ENCODE measurements around the gene SYT2. TPM values are rescaled to one million over a fixed set of nuclear protein-coding genes. Genes with fewer than 3 reads are reported as not detected.

Gene SYT2
- total RNA-seq, 1 experiment from 2014 or later: not detected

- H4K20me1 ChIP-seq (ENCODE audit: low read length): no peaks in the 10 kb centered on the region
- no peak overlapping the region for H3K4me2 ChIP-seq (ENCODE audit: low read length)
- intact Hi-C loops (cut with micrococcal nuclease): no loop called here
- DNase-seq (no peak), ATAC-seq (no peak)
- no peak overlapping the region for H3K4me3 ChIP-seq (ENCODE audit: low read length)
- ChIA-PET CTCF (no interaction called here), POLR2A (ENCODE audit: unreplicated experiment) (no interaction called here)
- peaks cover 48% of the 10 kb centered on the region for H3K4me1 ChIP-seq (ENCODE audit: insufficient read depth, low read length)
- no peak for TF ChIP-seq CTCF (conservative IDR thresholded peaks at IDR 0.05; ENCODE audit: low read depth, low read length)
- TF ChIP-seq EZH2 (IDR thresholded peaks at IDR 0.05; ENCODE audit: low read length, unreplicated experiment): no peak
- H3K27ac ChIP-seq (ENCODE audit: low read length): no peak overlapping the region
- H2AFZ ChIP-seq (ENCODE audit: low read length): no peak overlapping the region
- BruUV-seq (replicated peaks): no TSS peak
- H3K9me3 ChIP-seq (ENCODE audit: low read length): no peaks in the 10 kb centered on the region
- H3F3A ChIP-seq (ENCODE audit: low read length, unreplicated experiment): no peaks in the 10 kb centered on the region
- no peaks in the 10 kb centered on the region for H3K9me2 ChIP-seq (replicated peaks; ENCODE audit: low read length)
- H3K36me3 ChIP-seq (ENCODE audit: low read depth, low read length): no peaks in the 10 kb centered on the region
- no peaks in the 10 kb centered on the region for H3K27me3 ChIP-seq (ENCODE audit: low read length)
- no peak overlapping the region for H3K9ac ChIP-seq (ENCODE audit: low read length)
- H3K79me2 ChIP-seq (ENCODE audit: low read length): no peaks in the 10 kb centered on the region
These were observed 120.1 kb downstream of the SYT2 start for GRCh38 chr1:202590126-202590525.

GRCh38 chr1:202589190-202589930 is 120.9 kb downstream of the SYT2 start:
- H4K20me1 ChIP-seq (ENCODE audit: low read length): no peaks in the 10 kb centered on the region
- H3K36me3 ChIP-seq (ENCODE audit: low read depth, low read length): no peaks in the 10 kb centered on the region
- intact Hi-C loops (cut with micrococcal nuclease): no loop called here
- H3K9me3 ChIP-seq (ENCODE audit: low read length): no peaks in the 10 kb centered on the region
- H3K4me1 ChIP-seq (ENCODE audit: insufficient read depth, low read length): peaks cover 48% of the 10 kb centered on the region
- H3F3A ChIP-seq (ENCODE audit: low read length, unreplicated experiment): no peaks in the 10 kb centered on the region
- H3K27ac ChIP-seq (ENCODE audit: low read length): peak overlapping the region; percentile 87
- no TSS peak for BruUV-seq (replicated peaks)
- TF ChIP-seq CTCF (conservative IDR thresholded peaks at IDR 0.05; ENCODE audit: low read depth, low read length) (no peak), EZH2phosphoT487 (IDR thresholded peaks at IDR 0.05; ENCODE audit: borderline replicate concordance, low read length) (no peak), EZH2 (IDR thresholded peaks at IDR 0.05; ENCODE audit: low read length, unreplicated experiment) (no peak)
- DNase-seq (peak; percentile 91), ATAC-seq (peak; percentile 91)
- H2AFZ ChIP-seq (ENCODE audit: low read length): no peak overlapping the region
- H3K9ac ChIP-seq (ENCODE audit: low read length): peak overlapping the region; percentile 16; the same call in 1 of the 2 replicates
- no peaks in the 10 kb centered on the region for H3K79me2 ChIP-seq (ENCODE audit: low read length)
- no peaks in the 10 kb centered on the region for H3K27me3 ChIP-seq (ENCODE audit: low read length)
- CTCF ChIA-PET: no interaction called here
- POLR2A ChIA-PET (ENCODE audit: unreplicated experiment): no interaction called here
- H3K4me3 ChIP-seq (ENCODE audit: low read length): no peak overlapping the region
- H3K9me2 ChIP-seq (replicated peaks; ENCODE audit: low read length): no peaks in the 10 kb centered on the region
- H3K4me2 ChIP-seq (ENCODE audit: low read length): peak overlapping the region; percentile 68

GRCh38 chr1:202588503-202589189 is 121.6 kb downstream of the SYT2 start:
- peak; percentile 59 for DNase-seq
- Histone ChIP-seq H3K9me3 (ENCODE audit: low read length) (no peaks in the 10 kb centered on the region), H3F3A (ENCODE audit: low read length, unreplicated experiment) (no peaks in the 10 kb centered on the region), H4K20me1 (ENCODE audit: low read length) (no peaks in the 10 kb centered on the region), H3K9ac (ENCODE audit: low read length) (0 out of 2 replicates have a peak overlapping the region, but pooled peaks have one; percentile 16), H3K4me2 (ENCODE audit: low read length) (peak overlapping the region; percentile 68), H3K4me1 (ENCODE audit: insufficient read depth, low read length) (peaks cover 41% of the 10 kb centered on the region), H3K4me3 (ENCODE audit: low read length) (no peak overlapping the region), H3K79me2 (ENCODE audit: low read length) (no peaks in the 10 kb centered on the region), H3K27me3 (ENCODE audit: low read length) (no peaks in the 10 kb centered on the region), H3K27ac (ENCODE audit: low read length) (peak overlapping the region; percentile 87), H2AFZ (ENCODE audit: low read length) (no peak overlapping the region), H3K9me2 (replicated peaks; ENCODE audit: low read length) (no peaks in the 10 kb centered on the region), H3K36me3 (ENCODE audit: low read depth, low read length) (no peaks in the 10 kb centered on the region)
- intact Hi-C loops (cut with micrococcal nuclease): no loop called here
- TF ChIP-seq CTCF (conservative IDR thresholded peaks at IDR 0.05; ENCODE audit: low read depth, low read length) (no peak), EZH2phosphoT487 (IDR thresholded peaks at IDR 0.05; ENCODE audit: borderline replicate concordance, low read length) (no peak)
- ChIA-PET CTCF (no interaction called here), POLR2A (ENCODE audit: unreplicated experiment) (no interaction called here)
- peak; percentile 67 for ATAC-seq
- TSS peak; percentile 91 for BruUV-seq (replicated peaks)

Measured in PC-3 (cell line).